ENCODE data around the gene SURF1.
"Not testable (repeated sequence)": the region's sequence is repeated elsewhere in the genome, so short reads cannot be mapped to it uniquely, and the experiment has no call there.

The SURF1 gene

DNA sequence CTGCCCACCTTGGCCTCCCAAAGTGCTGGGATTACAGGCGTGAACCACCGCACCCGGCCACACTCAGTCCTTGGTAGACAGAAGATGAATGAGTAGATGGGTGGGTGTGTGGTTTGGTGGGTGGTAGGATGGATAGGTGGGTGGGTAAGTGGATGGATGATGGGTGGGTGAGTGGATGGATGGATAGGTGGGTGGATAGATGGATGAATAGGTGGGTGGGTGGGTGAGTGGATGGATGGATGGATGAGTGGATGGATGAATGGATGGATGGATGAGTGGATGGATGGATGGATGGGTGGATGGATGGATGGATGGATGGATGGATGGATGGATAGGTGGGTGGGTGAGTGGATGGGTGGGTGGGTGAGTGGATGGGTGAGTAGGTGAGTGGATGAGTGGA is 36.0 kb upstream of the SURF1 start:
- peaks cover 30% of the 10 kb centered on the region for H3K27me3 Mint-ChIP-seq
- H3K4me1 Mint-ChIP-seq; H3K9me3 Mint-ChIP-seq; H3K4me3 Mint-ChIP-seq; DNase-seq (ENCODE audit: low spot score in 2 of 2); H3K27ac Mint-ChIP-seq (ENCODE audit: low read depth); ATAC-seq (replicated peaks; ENCODE audit: extremely low read depth, poor library complexity, severe bottlenecking); H3K36me3 Mint-ChIP-seq (ENCODE audit: insufficient read depth): not testable (repeated sequence)

DNA sequence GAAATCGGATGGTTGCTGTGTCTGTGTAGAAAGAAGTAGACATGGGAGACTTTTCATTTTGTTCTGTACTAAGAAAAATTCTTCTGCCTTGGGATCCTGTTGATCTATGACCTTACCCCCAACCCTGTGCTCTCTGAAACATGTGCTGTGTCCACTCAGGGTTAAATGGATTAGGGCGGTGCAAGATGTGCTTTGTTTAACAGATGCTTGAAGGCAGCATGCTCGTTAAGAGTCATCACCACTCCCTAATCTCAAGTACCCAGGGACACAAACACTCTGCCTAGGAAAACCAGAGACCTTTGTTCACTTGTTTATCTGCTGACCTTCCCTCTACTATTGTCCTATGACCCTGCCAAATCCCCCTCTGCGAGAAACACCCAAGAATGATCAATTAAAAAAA is 35.2 kb upstream of the SURF1 start:
- not testable (repeated sequence) for H3K4me1 Mint-ChIP-seq; H3K27ac Mint-ChIP-seq (ENCODE audit: low read depth); DNase-seq (ENCODE audit: low spot score in 2 of 2); H3K36me3 Mint-ChIP-seq (ENCODE audit: insufficient read depth); H3K4me3 Mint-ChIP-seq; ATAC-seq (replicated peaks; ENCODE audit: extremely low read depth, poor library complexity, severe bottlenecking); H3K9me3 Mint-ChIP-seq
- peaks cover 30% of the 10 kb centered on the region for H3K27me3 Mint-ChIP-seq

DNA sequence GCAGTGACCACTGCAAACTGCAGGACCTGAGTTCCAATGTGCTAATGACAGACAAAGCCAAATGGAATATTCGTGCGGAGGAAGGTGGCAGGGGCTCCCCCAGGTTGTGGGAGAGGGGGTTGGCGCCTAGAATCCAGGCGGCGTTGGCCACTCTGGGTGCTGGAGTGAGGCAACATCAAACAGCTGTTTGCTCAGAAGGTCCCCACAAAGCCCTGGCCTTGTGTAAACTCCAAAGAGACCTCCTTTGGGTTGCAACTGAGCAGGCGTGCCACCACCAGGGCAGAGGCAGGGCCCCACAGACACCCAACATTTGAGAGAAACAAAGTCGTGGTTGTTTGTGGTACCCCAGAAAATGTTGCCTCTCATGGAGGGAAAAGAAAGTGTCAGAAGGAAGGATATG is 34.4 kb upstream of the SURF1 start:
- Mint-ChIP-seq H3K27me3 (peaks cover 30% of the 10 kb centered on the region), H3K4me3 (no peak overlapping the region), H3K4me1 (no peaks in the 10 kb centered on the region), H3K27ac (ENCODE audit: low read depth) (no peak overlapping the region), H3K36me3 (ENCODE audit: insufficient read depth) (no peaks in the 10 kb centered on the region), H3K9me3 (no peaks in the 10 kb centered on the region)
- DNase-seq (ENCODE audit: low spot score in 2 of 2) (no peak), ATAC-seq (replicated peaks; ENCODE audit: extremely low read depth, poor library complexity, severe bottlenecking) (no peak)

DNA sequence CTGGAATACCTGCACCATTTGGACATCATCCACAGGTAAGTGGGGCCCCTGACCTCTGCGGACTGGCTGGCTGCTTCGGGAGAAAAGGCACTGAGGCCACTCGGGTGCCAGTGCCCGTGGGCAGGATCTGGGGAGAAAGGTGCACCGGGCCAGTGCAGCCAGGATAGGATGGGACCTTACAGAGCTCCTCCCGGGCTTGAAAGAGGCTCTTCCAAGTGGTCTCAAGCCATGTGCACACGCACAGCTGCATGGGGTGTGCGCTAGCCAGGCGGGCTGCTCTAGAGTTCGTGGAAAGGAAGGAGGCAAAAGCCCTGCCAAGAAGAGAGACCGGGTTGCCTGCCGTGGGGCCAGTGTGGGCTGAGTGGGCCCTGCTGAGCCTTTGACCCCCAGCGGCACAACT is 33.3 kb upstream of the SURF1 start:
- ATAC-seq (replicated peaks; ENCODE audit: extremely low read depth, poor library complexity, severe bottlenecking) (no peak), DNase-seq (ENCODE audit: low spot score in 2 of 2) (no peak)
- H3K4me1 Mint-ChIP-seq = no peaks in the 10 kb centered on the region
- peak overlapping the region; percentile 48 for H3K27ac Mint-ChIP-seq (ENCODE audit: low read depth)
- no peaks in the 10 kb centered on the region for H3K36me3 Mint-ChIP-seq (ENCODE audit: insufficient read depth)
- peaks cover 19% of the 10 kb centered on the region for H3K27me3 Mint-ChIP-seq
- H3K4me3 Mint-ChIP-seq = no peak overlapping the region
- no peaks in the 10 kb centered on the region for H3K9me3 Mint-ChIP-seq

- no peak for ATAC-seq (replicated peaks; ENCODE audit: extremely low read depth, poor library complexity, severe bottlenecking)
- no peaks in the 10 kb centered on the region for H3K36me3 Mint-ChIP-seq (ENCODE audit: insufficient read depth)
- no peaks in the 10 kb centered on the region for H3K9me3 Mint-ChIP-seq
- H3K4me3 Mint-ChIP-seq = no peak overlapping the region
- no peak overlapping the region for H3K27ac Mint-ChIP-seq (ENCODE audit: low read depth)
- peaks cover 16% of the 10 kb centered on the region for H3K27me3 Mint-ChIP-seq
- H3K4me1 Mint-ChIP-seq = no peaks in the 10 kb centered on the region
- no peak for DNase-seq (ENCODE audit: low spot score in 2 of 2)
Measured at GRCh38 chr9:133389025-133389557, 32.8 kb upstream of the SURF1 start.

- Mint-ChIP-seq H3K27me3 (peaks cover 16% of the 10 kb centered on the region), H3K36me3 (ENCODE audit: insufficient read depth) (no peaks in the 10 kb centered on the region), H3K27ac (ENCODE audit: low read depth) (no peak overlapping the region), H3K9me3 (no peaks in the 10 kb centered on the region), H3K4me1 (no peaks in the 10 kb centered on the region), H3K4me3 (no peak overlapping the region)
- ATAC-seq (replicated peaks; ENCODE audit: extremely low read depth, poor library complexity, severe bottlenecking) (no peak), DNase-seq (ENCODE audit: low spot score in 2 of 2) (no peak)
Measured at GRCh38 chr9:133387680-133388079, 31.4 kb upstream of the SURF1 start.

DNA sequence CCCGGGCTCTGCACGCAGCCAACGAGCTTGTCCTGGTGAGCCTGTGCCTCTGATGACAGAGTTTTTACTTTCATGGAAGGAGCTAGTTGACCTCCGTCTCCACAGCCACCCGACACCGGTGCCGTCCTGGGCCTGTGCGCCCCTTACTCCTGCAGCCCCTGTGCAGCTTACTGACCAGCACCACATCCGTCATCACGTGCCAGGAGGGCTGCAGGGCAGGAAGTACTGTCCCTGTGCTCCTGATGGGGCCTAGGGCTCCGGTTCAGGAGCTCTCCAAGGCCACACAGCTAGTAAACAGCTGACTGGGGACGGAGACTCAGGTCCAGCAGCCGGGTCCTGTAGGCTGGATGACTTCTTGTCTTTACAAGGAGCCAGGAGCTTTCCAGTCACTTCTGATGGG is 30.1 kb upstream of the SURF1 start:
- no peak overlapping the region for H3K27ac Mint-ChIP-seq (ENCODE audit: low read depth)
- H3K9me3 Mint-ChIP-seq = no peaks in the 10 kb centered on the region
- ATAC-seq (replicated peaks; ENCODE audit: extremely low read depth, poor library complexity, severe bottlenecking) (no peak), DNase-seq (ENCODE audit: low spot score in 2 of 2) (no peak)
- H3K27me3 Mint-ChIP-seq = peaks cover 16% of the 10 kb centered on the region
- no peaks in the 10 kb centered on the region for H3K4me1 Mint-ChIP-seq
- no peaks in the 10 kb centered on the region for H3K36me3 Mint-ChIP-seq (ENCODE audit: insufficient read depth)
- H3K4me3 Mint-ChIP-seq = no peak overlapping the region

- H3K4me3 Mint-ChIP-seq = no peak overlapping the region
- no peak overlapping the region for H3K27ac Mint-ChIP-seq (ENCODE audit: low read depth)
- ATAC-seq (replicated peaks; ENCODE audit: extremely low read depth, poor library complexity, severe bottlenecking) (no peak), DNase-seq (ENCODE audit: low spot score in 2 of 2) (no peak)
- no peaks in the 10 kb centered on the region for H3K9me3 Mint-ChIP-seq
- H3K27me3 Mint-ChIP-seq = peaks cover 12% of the 10 kb centered on the region
- H3K4me1 Mint-ChIP-seq = no peaks in the 10 kb centered on the region
- H3K36me3 Mint-ChIP-seq (ENCODE audit: insufficient read depth) = no peaks in the 10 kb centered on the region
Measured at GRCh38 chr9:133385452-133385851, 29.2 kb upstream of the SURF1 start.

DNA sequence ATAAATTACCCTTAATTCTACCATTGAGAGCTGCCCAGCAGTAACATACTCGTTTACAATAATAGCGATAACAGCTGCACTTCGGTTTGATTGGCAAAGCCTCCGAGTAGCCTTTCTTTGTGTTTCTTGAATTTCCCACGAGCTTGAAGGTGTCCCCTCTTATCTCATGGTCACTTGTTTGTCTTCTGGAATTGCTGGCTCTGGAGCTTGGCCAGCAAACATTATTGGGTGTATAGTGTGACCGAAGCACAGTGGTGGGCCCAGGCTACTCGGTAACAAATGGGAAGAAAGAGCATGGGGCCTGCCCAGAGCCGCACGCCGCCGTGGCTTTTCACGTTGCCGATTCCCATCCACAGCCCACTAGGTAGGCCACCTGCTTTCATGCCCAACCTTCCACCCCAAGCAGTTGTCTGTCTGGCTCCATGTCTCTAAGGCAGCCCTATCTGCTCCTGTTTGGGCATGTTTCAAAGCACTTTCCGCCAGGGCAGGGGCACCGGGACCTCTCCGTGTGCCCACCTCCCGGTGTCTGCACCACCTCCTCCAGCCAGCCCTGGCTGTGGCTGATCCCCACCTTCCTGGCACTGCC is 28.5 kb upstream of the SURF1 start:
- H3K9me3 Mint-ChIP-seq = no peaks in the 10 kb centered on the region
- ATAC-seq (replicated peaks; ENCODE audit: extremely low read depth, poor library complexity, severe bottlenecking) (no peak), DNase-seq (ENCODE audit: low spot score in 2 of 2) (no peak)
- H3K27me3 Mint-ChIP-seq = peaks cover 5% of the 10 kb centered on the region
- H3K27ac Mint-ChIP-seq (ENCODE audit: low read depth) = no peak overlapping the region
- H3K36me3 Mint-ChIP-seq (ENCODE audit: insufficient read depth) = no peaks in the 10 kb centered on the region
- H3K4me1 Mint-ChIP-seq = no peaks in the 10 kb centered on the region
- no peak overlapping the region for H3K4me3 Mint-ChIP-seq

DNA sequence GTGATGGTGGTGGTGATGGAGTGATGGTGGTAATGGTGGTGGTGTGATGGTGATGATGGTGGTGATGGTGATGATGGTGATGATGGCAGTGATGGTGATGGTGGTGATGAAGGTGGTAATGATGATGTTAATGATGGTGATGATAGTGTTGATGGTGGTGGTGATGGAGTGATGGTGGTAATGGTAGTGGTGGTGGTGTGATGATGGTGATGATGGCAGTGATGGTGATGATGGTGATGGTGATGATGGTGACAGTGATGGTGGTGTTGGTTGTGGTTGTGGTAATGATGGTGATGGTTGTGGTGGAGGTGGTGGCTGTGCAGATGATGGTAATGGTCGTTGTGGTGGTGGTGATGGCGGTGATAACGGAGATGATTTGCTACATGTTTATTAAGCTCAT is 27.2 kb upstream of the SURF1 start:
- H3K27ac Mint-ChIP-seq (ENCODE audit: low read depth) = no peak overlapping the region
- H3K4me3 Mint-ChIP-seq = no peak overlapping the region
- no peaks in the 10 kb centered on the region for H3K4me1 Mint-ChIP-seq
- H3K27me3 Mint-ChIP-seq = no peaks in the 10 kb centered on the region
- ATAC-seq (replicated peaks; ENCODE audit: extremely low read depth, poor library complexity, severe bottlenecking) = no peak
- H3K36me3 Mint-ChIP-seq (ENCODE audit: insufficient read depth) = no peaks in the 10 kb centered on the region
- H3K9me3 Mint-ChIP-seq = no peaks in the 10 kb centered on the region
- no peak for DNase-seq (ENCODE audit: low spot score in 2 of 2)

- no peak for DNase-seq (ENCODE audit: low spot score in 2 of 2)
- H3K36me3 Mint-ChIP-seq (ENCODE audit: insufficient read depth) = no peaks in the 10 kb centered on the region
- no peaks in the 10 kb centered on the region for H3K9me3 Mint-ChIP-seq
- H3K4me3 Mint-ChIP-seq = no peak overlapping the region
- no peak overlapping the region for H3K27ac Mint-ChIP-seq (ENCODE audit: low read depth)
- H3K27me3 Mint-ChIP-seq = no peaks in the 10 kb centered on the region
- no peaks in the 10 kb centered on the region for H3K4me1 Mint-ChIP-seq
- no peak for ATAC-seq (replicated peaks; ENCODE audit: extremely low read depth, poor library complexity, severe bottlenecking)
Measured at GRCh38 chr9:133382507-133383141, 26.3 kb upstream of the SURF1 start.

- Mint-ChIP-seq H3K27me3 (no peaks in the 10 kb centered on the region), H3K36me3 (ENCODE audit: insufficient read depth) (peaks cover 2% of the 10 kb centered on the region), H3K27ac (ENCODE audit: low read depth) (no peak overlapping the region), H3K4me1 (no peaks in the 10 kb centered on the region), H3K9me3 (no peaks in the 10 kb centered on the region), H3K4me3 (no peak overlapping the region)
- no peak for DNase-seq (ENCODE audit: low spot score in 2 of 2)
- no peak for ATAC-seq (replicated peaks; ENCODE audit: extremely low read depth, poor library complexity, severe bottlenecking)
Measured at GRCh38 chr9:133380734-133381133, 24.4 kb upstream of the SURF1 start.
